ENCODE measurements around the gene CHST15.

The CHST15 gene

DNA sequence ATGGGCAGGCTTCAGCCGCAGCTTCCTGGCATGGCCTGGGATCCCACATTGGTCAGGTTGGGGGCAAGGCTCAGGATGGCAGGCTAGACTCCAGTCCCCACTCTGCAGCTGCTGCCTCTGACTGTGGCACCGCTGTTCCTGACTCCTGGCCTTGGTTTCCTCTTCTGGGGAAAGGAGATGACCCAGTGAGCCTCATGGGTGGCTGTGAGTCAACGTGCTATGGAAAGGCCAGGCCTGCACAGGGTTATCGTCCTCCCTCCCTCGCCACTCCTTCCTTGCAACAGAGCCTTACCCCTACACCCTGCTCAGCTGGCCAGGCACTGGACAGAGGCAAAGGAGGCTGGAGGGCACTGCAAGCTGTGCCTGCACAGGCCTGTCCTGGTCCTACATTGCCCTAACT, 36.1 kb upstream of the CHST15 start:
- Histone ChIP-seq H3K36me3 (ENCODE audit: control insufficient read depth, insufficient read depth, low read length) (no peaks in the 10 kb centered on the region), H3K4me3 (ENCODE audit: low read length) (no peak overlapping the region), H3K9ac (ENCODE audit: low read length) (no peak overlapping the region), H3K4me1 (ENCODE audit: control insufficient read depth, insufficient read depth, low read length) (no peaks in the 10 kb centered on the region), H3K9me3 (ENCODE audit: control insufficient read depth, low read length) (no peaks in the 10 kb centered on the region), H3K27me3 (ENCODE audit: control insufficient read depth, insufficient read depth, low read length) (no peaks in the 10 kb centered on the region)

DNA sequence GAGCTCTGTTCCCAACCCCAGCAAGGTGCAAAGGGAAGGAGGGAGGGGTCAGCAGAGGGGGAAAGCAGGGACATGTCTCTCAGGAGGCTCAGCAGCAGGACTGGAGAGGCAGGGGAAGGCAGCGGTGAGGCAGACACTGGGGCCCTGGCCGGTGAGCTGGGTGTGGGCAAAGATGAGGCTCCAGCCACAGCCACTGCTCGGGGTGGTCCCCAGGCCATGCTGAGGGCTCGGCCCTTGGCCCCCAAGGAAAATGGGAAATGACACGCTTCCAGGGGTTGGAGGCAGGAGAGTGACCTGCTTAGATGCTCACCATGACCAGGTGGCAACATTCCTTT, 35.4 kb upstream of the CHST15 start:
- Histone ChIP-seq H3K4me3 (ENCODE audit: low read length) (no peak overlapping the region), H3K27me3 (ENCODE audit: control insufficient read depth, insufficient read depth, low read length) (no peaks in the 10 kb centered on the region), H3K9me3 (ENCODE audit: control insufficient read depth, low read length) (no peaks in the 10 kb centered on the region), H3K4me1 (ENCODE audit: control insufficient read depth, insufficient read depth, low read length) (no peaks in the 10 kb centered on the region), H3K36me3 (ENCODE audit: control insufficient read depth, insufficient read depth, low read length) (no peaks in the 10 kb centered on the region), H3K9ac (ENCODE audit: low read length) (no peak overlapping the region)

DNA sequence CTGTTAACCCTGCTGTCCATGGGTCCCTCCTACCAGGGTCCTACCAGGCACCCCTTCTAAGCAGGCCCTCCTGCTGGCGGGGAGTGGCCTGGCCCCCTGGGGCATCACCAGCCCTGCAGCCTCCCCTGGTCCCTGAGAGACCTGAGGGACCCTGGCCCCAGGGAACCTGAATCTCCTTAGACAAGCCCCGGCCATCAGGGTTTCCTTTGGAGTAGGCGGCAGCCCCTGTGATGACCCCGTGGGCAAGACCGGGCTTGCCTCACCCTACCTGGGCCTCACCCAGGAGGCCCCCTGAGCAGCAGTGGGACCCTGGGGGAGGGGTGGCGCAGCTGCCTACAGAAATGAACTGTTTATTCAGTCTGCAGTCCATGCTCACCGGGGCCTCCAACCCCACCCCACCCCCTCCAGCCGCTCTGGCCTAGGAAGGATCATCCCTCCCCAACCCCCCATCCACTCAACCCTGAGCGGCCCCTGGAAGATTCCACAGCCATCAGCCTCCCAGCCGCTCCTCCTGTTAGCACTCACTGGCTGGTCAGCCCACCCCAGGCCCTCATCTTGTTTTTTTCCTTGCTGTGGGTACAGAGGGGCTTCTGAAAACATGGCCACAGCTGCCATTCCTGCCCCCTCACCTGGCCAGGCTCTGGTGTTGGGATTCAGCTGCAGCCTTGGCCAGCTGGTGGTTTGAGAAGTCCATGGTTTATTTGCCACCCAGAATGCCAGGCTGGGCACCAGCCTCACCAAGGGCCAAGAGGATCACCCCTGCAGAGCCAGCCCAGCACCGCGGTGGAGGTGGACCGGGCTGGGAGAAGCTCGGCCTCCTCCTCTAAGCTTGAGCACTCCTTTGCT, 34.8 kb upstream of the CHST15 start:
- Histone ChIP-seq H3K9ac (ENCODE audit: low read length) (no peak overlapping the region), H3K36me3 (ENCODE audit: control insufficient read depth, insufficient read depth, low read length) (no peaks in the 10 kb centered on the region), H3K4me1 (ENCODE audit: control insufficient read depth, insufficient read depth, low read length) (no peaks in the 10 kb centered on the region), H3K4me3 (ENCODE audit: low read length) (no peak overlapping the region), H3K27me3 (ENCODE audit: control insufficient read depth, insufficient read depth, low read length) (no peaks in the 10 kb centered on the region), H3K9me3 (ENCODE audit: control insufficient read depth, low read length) (no peaks in the 10 kb centered on the region)

DNA sequence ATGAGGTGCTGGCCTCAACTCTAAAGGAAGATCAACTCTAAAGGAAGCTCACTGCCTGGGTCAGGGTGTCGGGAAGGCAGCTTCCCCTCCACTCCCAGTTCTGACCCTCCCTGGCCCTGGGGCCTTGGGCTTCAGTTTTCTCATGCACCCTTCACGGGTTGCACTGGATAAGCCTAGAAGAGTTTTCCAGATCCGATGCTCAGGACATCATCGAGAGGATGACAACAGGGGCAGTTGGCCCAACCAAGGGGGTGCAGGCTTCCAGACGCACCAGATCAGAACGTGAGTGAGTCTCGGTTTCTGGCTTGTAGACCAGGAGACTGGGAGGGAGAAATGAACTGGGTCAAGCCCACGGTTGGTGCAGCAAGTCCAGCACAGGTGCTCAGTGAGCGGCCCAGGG, 34.2 kb upstream of the CHST15 start:
- Histone ChIP-seq H3K9ac (ENCODE audit: low read length) (no peak overlapping the region), H3K4me3 (ENCODE audit: low read length) (no peak overlapping the region), H3K4me1 (ENCODE audit: control insufficient read depth, insufficient read depth, low read length) (no peaks in the 10 kb centered on the region), H3K36me3 (ENCODE audit: control insufficient read depth, insufficient read depth, low read length) (no peaks in the 10 kb centered on the region), H3K9me3 (ENCODE audit: control insufficient read depth, low read length) (no peaks in the 10 kb centered on the region), H3K27me3 (ENCODE audit: control insufficient read depth, insufficient read depth, low read length) (no peaks in the 10 kb centered on the region)

DNA sequence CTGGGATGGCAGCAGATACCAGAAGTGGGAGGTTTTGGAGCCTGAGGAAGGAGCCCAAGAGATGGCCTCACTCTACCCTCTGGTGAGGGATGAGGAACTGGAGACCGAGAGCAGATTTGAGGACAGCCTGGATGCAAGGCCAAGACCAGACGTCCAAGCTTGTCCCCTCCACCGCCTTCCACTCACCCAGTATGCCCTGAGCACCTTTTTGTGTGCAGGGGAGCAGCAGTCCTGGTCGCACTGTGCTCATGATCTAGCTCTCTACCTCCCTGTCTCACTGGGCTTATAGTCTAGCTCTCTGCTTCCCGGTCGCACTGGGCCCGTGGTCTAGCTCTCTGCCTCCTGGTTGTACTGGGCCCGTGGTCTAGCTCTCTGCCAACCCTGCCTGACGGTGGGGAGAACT, 33.6 kb upstream of the CHST15 start:
- Histone ChIP-seq H3K4me1 (ENCODE audit: control insufficient read depth, insufficient read depth, low read length) (no peaks in the 10 kb centered on the region), H3K9ac (ENCODE audit: low read length) (no peak overlapping the region), H3K27me3 (ENCODE audit: control insufficient read depth, insufficient read depth, low read length) (no peaks in the 10 kb centered on the region), H3K36me3 (ENCODE audit: control insufficient read depth, insufficient read depth, low read length) (no peaks in the 10 kb centered on the region), H3K9me3 (ENCODE audit: control insufficient read depth, low read length) (no peaks in the 10 kb centered on the region), H3K4me3 (ENCODE audit: low read length) (no peak overlapping the region)

DNA sequence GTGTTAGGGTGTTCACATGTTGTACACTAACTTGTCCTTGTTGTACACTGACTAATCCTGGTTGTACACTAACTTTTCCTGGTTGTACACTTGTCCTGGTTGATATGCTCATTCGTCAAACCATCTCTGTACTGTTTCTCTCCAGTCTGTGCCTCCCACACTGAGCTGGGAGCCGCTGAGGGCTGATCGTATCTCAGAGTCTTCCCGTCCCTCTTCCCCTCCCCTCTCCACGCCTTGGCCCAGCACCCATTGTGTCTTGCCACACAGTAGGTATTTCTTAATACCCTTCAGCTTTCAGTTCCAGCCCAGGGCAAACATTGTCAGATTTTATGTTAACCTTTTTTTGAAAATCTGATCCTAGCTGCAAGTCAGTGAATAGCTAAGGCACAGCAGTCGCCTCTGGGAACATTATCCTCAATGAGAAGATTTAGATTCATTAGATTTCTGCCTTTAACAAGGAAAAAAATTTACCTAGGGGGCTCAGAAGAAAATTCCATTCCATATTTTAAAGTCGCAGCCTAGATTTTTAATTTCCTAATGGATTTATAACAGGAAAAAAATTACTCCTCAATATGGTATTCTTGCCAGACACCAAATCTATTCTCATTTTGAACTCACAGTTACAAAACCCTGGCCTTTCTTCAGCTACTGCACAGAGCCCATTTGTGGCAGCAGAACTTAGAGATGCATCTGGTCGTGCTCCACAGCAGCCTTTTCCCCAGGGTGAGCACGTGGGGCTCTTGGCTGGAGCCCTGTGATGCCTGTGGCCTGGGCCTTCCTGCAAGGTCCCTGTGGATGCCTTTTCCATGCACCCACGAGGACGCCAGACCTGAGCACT, 33.0 kb upstream of the CHST15 start:
- H3K4me3 ChIP-seq (ENCODE audit: low read length) = no peak overlapping the region
- H3K27me3 ChIP-seq (ENCODE audit: control insufficient read depth, insufficient read depth, low read length) = no peaks in the 10 kb centered on the region
- H3K36me3 ChIP-seq (ENCODE audit: control insufficient read depth, insufficient read depth, low read length) = no peaks in the 10 kb centered on the region
- no peak overlapping the region for H3K9ac ChIP-seq (ENCODE audit: low read length)
- H3K4me1 ChIP-seq (ENCODE audit: control insufficient read depth, insufficient read depth, low read length) = no peaks in the 10 kb centered on the region
- no peaks in the 10 kb centered on the region for H3K9me3 ChIP-seq (ENCODE audit: control insufficient read depth, low read length)

DNA sequence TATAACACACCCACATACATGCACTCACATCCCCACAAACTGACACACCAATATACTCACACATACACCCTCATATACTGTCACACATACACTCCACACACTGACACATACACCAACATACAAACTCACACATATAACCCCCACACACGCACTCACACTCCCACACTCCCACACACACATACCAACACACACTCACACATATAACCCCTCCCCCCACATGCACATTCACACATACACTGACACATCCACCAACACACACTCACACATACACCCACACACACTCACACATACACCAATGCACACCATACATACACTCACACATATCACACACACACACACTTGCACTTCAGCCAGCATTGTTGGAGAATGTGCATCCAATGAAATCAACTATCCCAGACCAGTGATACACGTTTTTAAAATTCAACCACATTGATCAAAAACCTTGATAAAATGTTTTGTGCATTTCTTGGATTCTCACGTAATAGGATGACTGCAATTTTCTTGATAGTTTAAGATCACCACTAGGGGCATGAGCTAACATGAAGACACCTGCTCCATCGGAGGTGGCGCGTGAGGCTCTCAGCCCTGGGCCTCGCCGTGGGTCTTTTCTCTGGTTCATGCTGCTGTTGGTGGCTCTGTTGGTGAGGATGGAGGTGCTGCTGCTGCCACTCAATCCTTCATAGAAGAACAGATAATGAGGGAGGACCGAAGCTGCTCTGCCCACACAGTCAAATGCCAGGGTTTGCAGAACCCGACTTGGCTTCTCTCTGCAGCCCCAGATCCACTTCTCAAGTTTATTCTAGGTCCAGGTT, 32.1 kb upstream of the CHST15 start:
- Histone ChIP-seq H3K27me3 (ENCODE audit: control insufficient read depth, insufficient read depth, low read length) (no peaks in the 10 kb centered on the region), H3K36me3 (ENCODE audit: control insufficient read depth, insufficient read depth, low read length) (no peaks in the 10 kb centered on the region), H3K4me3 (ENCODE audit: low read length) (no peak overlapping the region), H3K9me3 (ENCODE audit: control insufficient read depth, low read length) (no peaks in the 10 kb centered on the region), H3K4me1 (ENCODE audit: control insufficient read depth, insufficient read depth, low read length) (no peaks in the 10 kb centered on the region), H3K9ac (ENCODE audit: low read length) (no peak overlapping the region)

DNA sequence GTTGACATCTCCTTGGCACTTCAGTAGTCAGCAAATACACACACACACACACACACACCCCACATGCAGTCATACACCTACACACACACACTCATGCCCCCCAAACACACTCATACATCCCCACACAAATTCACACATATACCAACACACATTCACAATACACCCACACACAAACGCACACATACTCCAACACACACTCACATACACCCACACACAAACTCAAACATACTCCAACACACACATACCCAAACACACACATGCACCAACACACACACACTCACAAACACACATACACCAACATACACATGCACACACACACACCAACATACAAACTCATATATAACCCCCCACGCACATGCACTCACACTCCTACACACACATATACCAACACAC, 31.4 kb upstream of the CHST15 start:
- H3K36me3 ChIP-seq (ENCODE audit: control insufficient read depth, insufficient read depth, low read length) = no peaks in the 10 kb centered on the region
- H3K9me3 ChIP-seq (ENCODE audit: control insufficient read depth, low read length) = no peaks in the 10 kb centered on the region
- H3K4me3 ChIP-seq (ENCODE audit: low read length) = no peak overlapping the region
- H3K27me3 ChIP-seq (ENCODE audit: control insufficient read depth, insufficient read depth, low read length) = no peaks in the 10 kb centered on the region
- H3K4me1 ChIP-seq (ENCODE audit: control insufficient read depth, insufficient read depth, low read length) = no peaks in the 10 kb centered on the region
- no peak overlapping the region for H3K9ac ChIP-seq (ENCODE audit: low read length)

DNA sequence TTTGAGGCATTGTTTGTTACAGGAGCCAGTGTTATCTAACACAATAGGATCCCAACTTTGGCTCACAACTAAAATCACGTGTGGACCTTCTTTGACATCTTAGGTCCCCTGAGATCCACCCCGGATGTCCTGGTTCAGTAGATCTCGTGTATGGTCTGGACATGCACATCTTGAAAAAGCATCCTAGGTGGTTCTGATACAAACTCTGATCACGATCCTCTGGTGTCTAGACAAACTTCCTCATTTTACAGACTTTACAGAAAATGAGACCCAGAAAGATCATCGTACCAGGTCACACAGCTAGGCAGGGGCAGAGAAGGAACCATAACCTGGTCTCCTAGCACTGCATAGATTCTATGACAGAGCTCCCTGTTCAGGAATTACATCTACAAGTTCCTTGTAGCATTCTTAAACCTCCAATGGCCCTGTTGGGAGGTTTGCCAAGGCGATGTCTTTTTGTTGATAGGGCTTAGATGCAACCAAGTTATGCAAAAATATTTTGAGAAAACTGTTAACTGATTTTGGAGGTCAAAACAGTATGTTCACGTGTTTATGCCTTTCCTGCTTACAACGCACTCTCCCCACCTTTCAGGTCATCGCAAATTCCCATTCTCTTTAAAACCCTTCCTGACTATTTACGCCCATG, 30.8 kb upstream of the CHST15 start:
- Histone ChIP-seq H3K27me3 (ENCODE audit: control insufficient read depth, insufficient read depth, low read length) (no peaks in the 10 kb centered on the region), H3K9me3 (ENCODE audit: control insufficient read depth, low read length) (no peaks in the 10 kb centered on the region), H3K9ac (ENCODE audit: low read length) (no peak overlapping the region), H3K4me3 (ENCODE audit: low read length) (no peak overlapping the region), H3K36me3 (ENCODE audit: control insufficient read depth, insufficient read depth, low read length) (no peaks in the 10 kb centered on the region), H3K4me1 (ENCODE audit: control insufficient read depth, insufficient read depth, low read length) (no peaks in the 10 kb centered on the region)

DNA sequence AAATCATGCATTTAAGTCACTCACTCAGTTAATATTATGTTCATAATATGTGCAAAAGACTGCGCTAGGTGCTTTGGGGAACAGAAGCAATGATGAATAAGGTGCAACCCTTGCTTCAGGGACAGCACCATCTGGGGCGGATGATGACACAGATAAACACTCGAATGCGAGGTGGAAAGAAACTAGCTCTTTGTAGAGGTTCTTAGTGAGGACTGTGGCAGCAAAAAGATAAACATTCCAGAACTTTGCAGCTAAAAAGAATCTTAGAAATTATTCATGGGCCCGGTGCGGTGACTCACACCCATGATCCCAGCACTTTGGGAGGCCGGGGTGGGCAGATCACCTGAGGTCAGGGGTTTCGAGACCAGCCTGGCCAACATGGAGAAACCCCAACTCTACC, 29.8 kb upstream of the CHST15 start:
- no peaks in the 10 kb centered on the region for H3K4me1 ChIP-seq (ENCODE audit: control insufficient read depth, insufficient read depth, low read length)
- no peaks in the 10 kb centered on the region for H3K36me3 ChIP-seq (ENCODE audit: control insufficient read depth, insufficient read depth, low read length)
- no peaks in the 10 kb centered on the region for H3K27me3 ChIP-seq (ENCODE audit: control insufficient read depth, insufficient read depth, low read length)
- no peak overlapping the region for H3K4me3 ChIP-seq (ENCODE audit: low read length)
- no peaks in the 10 kb centered on the region for H3K9me3 ChIP-seq (ENCODE audit: control insufficient read depth, low read length)
- H3K9ac ChIP-seq (ENCODE audit: low read length) = no peak overlapping the region

DNA sequence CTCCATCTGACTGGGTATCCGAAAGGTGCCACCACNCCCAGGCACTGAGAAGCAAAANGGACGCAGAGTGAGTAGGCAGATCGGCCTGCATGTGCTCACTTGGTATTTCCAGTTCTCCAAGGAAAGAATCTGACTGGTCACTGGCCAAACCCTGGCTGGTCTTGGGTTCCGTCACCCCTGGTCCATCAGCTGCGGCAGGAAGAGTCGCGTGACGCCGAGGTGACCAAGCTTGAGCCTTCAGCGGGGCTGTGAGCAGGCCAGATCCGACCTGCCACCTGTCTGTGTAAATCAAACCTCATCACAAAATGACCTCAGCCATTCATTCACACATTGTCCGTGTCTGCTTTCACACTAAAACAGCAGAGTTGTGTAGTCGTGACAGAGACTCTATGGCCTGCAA, 28.8 kb upstream of the CHST15 start:
- H3K36me3 ChIP-seq (ENCODE audit: control insufficient read depth, insufficient read depth, low read length) = no peaks in the 10 kb centered on the region
- H3K9ac ChIP-seq (ENCODE audit: low read length) = no peak overlapping the region
- H3K4me1 ChIP-seq (ENCODE audit: control insufficient read depth, insufficient read depth, low read length) = peaks cover 5% of the 10 kb centered on the region
- no peaks in the 10 kb centered on the region for H3K9me3 ChIP-seq (ENCODE audit: control insufficient read depth, low read length)
- no peaks in the 10 kb centered on the region for H3K27me3 ChIP-seq (ENCODE audit: control insufficient read depth, insufficient read depth, low read length)
- H3K4me3 ChIP-seq (ENCODE audit: low read length) = no peak overlapping the region
